OCI-LY3 (cell line): Measurements from ENCODE around the gene VAC14.
A peak's percentile ranks its signal among the peaks of the same experiment; 100 is the strongest.

Experiments used
- H2AFZ ChIP-seq: fragments of 200-600, 300-600 bp; shearing (Covaris generic); 2 replicates; pipeline ENCODE4 v1.6.0; 2014; ENCODE audit warnings: antibody characterized with exemption, low read depth, low read length
- H3K27ac ChIP-seq: fragments of 200-600, 300-600 bp; sonication (generic); 2 replicates; pipeline ENCODE4 v1.5.1; 2014; ENCODE audit warnings: mild to moderate bottlenecking, low read length, moderate library complexity, mixed read lengths
- H3K27me3 ChIP-seq: fragments of 200-600, 300-600 bp; sonication (generic); 2 replicates; pipeline ENCODE4 v1.6.1; 2014; ENCODE audit warnings: low read depth, low read length, mixed read lengths
- H3K36me3 ChIP-seq: fragments of 200-600, 300-600 bp; sonication (generic); replicated peaks from 2 replicates; pipeline ENCODE3; 2014; ENCODE audit warnings: low read depth, low read length, mixed read lengths
- H3K4me1 ChIP-seq: fragments of 300-600, 200-600 bp; sonication (generic); 2 replicates; pipeline ENCODE4 v1.6.1; 2014; ENCODE audit warnings: low read length, mixed read lengths
- H3K4me2 ChIP-seq: fragments of 200-600, 300-600 bp; sonication (generic); 2 replicates; pipeline ENCODE4 v1.6.1; 2014; ENCODE audit warnings: low read length, mixed read lengths
- H3K4me3 ChIP-seq: fragments of 300-600, 200-600 bp; sonication (generic); 2 replicates; pipeline ENCODE4 v1.5.1; 2014; ENCODE audit warnings: antibody characterized with exemption, mild to moderate bottlenecking, low read length, moderate library complexity
- H3K79me2 ChIP-seq: fragments of 300-600, 200-600 bp; shearing (Covaris generic); 2 replicates; pipeline ENCODE4 v1.6.1; 2014; ENCODE audit warnings: mild to moderate bottlenecking, low read length, mixed read lengths
- H3K9ac ChIP-seq: fragments of 300-600, 200-600 bp; shearing (Covaris generic); 2 replicates; pipeline ENCODE4 v1.6.0; 2014; ENCODE audit warnings: mild to moderate bottlenecking, low read length, moderate library complexity
- H3K9me3 ChIP-seq: fragments of 200-600, 300-600 bp; shearing (Covaris generic); 2 replicates; pipeline ENCODE4 v1.6.1; 2014; ENCODE audit warnings: low read length, mixed read lengths; ENCODE audit not compliant: insufficient read depth
- H4K20me1 ChIP-seq: fragments of 200-600, 300-600 bp; sonication (generic); 2 replicates; pipeline ENCODE4 v1.6.1; 2016; ENCODE audit warnings: low read length, mixed read lengths; ENCODE audit not compliant: insufficient read depth
- CTCF ChIP-seq: fragments of 200-600, 300-600 bp; sonication (generic); IDR thresholded peaks from 2 replicates; pipeline ENCODE4 v1.5.1; 2014; ENCODE audit warnings: antibody characterized with exemption, low read length, low read depth
- EZH2phosphoT487 ChIP-seq: fragments of 200-600 bp; shearing (Covaris generic); IDR thresholded peaks from 2 replicates; pipeline ENCODE4 v1.6.1; 2018; ENCODE audit warnings: antibody characterized with exemption, mixed run types, low read depth

VAC14 gene

DNA sequence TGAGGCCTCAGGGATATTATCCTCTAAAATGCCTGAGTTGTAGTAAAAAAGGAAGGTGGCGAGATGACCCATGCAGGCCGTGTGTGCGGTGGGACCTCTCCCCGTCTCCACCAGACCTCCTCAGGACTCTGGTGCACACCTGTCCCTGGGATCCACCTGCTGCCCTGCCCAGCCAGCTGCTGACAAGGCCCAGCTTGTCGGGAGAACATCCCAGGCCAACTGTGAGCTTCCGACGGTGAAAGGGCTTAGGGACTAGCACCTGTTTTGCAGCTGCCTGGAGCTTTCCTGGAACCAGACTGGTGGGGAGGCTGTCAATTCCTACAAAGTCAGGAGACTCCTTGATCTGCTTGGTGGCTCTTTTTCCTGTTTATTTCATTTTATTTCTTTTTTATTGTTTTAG, 143.0 kb downstream of the VAC14 start:
- Histone ChIP-seq H3K4me2 (no peak overlapping the region), H3K4me3 (no peak overlapping the region), H3K4me1 (peaks cover 5% of the 10 kb centered on the region; the same call in 1 of the 2 replicates), H3K36me3 (no peaks in the 10 kb centered on the region), H2AFZ (no peak overlapping the region), H3K79me2 (no peaks in the 10 kb centered on the region), H4K20me1 (no peaks in the 10 kb centered on the region), H3K27me3 (no peaks in the 10 kb centered on the region), H3K27ac (no peak overlapping the region), H3K9ac (no peak overlapping the region), H3K9me3 (no peaks in the 10 kb centered on the region)
- no peak for TF ChIP-seq EZH2phosphoT487
- TF ChIP-seq CTCF: no peak

- no peaks in the 10 kb centered on the region for H3K79me2 ChIP-seq
- no peak overlapping the region for H3K4me2 ChIP-seq
- no peak overlapping the region for H3K9ac ChIP-seq
- H3K36me3 ChIP-seq: no peaks in the 10 kb centered on the region
- TF ChIP-seq EZH2phosphoT487: no peak
- no peak for TF ChIP-seq CTCF
- H4K20me1 ChIP-seq: no peaks in the 10 kb centered on the region
- no peak overlapping the region for H3K4me3 ChIP-seq
- H3K4me1 ChIP-seq: peaks cover 5% of the 10 kb centered on the region; the same call in 1 of the 2 replicates
- no peak overlapping the region for H3K27ac ChIP-seq
- no peaks in the 10 kb centered on the region for H3K27me3 ChIP-seq
- H2AFZ ChIP-seq: no peak overlapping the region
- no peaks in the 10 kb centered on the region for H3K9me3 ChIP-seq
Observed at GRCh38 chr16:70656712-70657263, 144.2 kb downstream of the VAC14 start.

DNA sequence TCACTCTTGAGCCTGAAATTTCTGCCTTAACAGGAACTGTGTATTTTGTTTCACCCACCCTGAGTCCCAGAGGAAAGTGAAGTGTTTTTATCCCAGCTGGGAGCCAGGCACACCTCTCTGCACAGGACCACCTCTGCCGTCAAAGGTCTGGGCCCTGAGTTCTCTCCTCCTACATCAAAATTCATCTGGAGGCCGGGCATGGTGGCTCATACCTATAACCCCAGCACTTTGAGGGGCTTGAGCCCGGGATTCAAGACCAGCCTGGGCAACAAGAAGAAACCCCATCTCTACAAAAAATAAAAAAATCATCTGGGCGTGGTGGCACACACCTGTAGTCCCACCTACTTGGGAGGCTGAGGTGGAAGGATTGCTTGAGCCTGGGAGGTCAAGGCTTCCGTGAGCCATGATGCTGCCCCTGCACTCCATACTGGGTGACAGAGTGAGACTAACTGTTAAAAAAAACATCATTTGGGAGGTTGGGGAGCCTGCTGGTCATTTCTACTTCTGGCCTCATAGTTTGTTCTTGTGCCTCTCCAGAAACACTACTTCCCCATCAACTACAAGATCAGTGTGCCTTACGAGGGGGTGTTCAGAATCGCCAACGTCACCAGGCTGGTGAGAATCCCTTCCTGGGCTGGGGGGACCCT, 144.8 kb downstream of the VAC14 start:
- Histone ChIP-seq H3K4me1 (peaks cover 5% of the 10 kb centered on the region; the same call in 1 of the 2 replicates), H3K79me2 (no peaks in the 10 kb centered on the region), H3K9me3 (no peaks in the 10 kb centered on the region), H3K9ac (no peak overlapping the region), H3K4me3 (no peak overlapping the region), H4K20me1 (no peaks in the 10 kb centered on the region), H3K4me2 (no peak overlapping the region), H3K36me3 (no peaks in the 10 kb centered on the region), H3K27ac (no peak overlapping the region), H2AFZ (no peak overlapping the region), H3K27me3 (no peaks in the 10 kb centered on the region)
- TF ChIP-seq EZH2phosphoT487 (no peak), CTCF (no peak)

- Histone ChIP-seq H4K20me1 (no peaks in the 10 kb centered on the region), H3K4me3 (peak overlapping the region; percentile 72), H3K4me1 (peaks cover 5% of the 10 kb centered on the region; the same call in 1 of the 2 replicates), H3K9me3 (no peaks in the 10 kb centered on the region), H3K79me2 (no peaks in the 10 kb centered on the region), H3K4me2 (peak overlapping the region; percentile 79), H3K9ac (peak overlapping the region; percentile 42), H2AFZ (peak overlapping the region; percentile 92), H3K27ac (no peak overlapping the region), H3K27me3 (no peaks in the 10 kb centered on the region), H3K36me3 (no peaks in the 10 kb centered on the region)
- TF ChIP-seq CTCF: peak; percentile 91
- no peak for TF ChIP-seq EZH2phosphoT487
Observed at GRCh38 chr16:70653809-70654771, 146.9 kb downstream of the VAC14 start.
